ENCODE results near the gene DGKD.

- TF ChIP-seq, protein P1, sequence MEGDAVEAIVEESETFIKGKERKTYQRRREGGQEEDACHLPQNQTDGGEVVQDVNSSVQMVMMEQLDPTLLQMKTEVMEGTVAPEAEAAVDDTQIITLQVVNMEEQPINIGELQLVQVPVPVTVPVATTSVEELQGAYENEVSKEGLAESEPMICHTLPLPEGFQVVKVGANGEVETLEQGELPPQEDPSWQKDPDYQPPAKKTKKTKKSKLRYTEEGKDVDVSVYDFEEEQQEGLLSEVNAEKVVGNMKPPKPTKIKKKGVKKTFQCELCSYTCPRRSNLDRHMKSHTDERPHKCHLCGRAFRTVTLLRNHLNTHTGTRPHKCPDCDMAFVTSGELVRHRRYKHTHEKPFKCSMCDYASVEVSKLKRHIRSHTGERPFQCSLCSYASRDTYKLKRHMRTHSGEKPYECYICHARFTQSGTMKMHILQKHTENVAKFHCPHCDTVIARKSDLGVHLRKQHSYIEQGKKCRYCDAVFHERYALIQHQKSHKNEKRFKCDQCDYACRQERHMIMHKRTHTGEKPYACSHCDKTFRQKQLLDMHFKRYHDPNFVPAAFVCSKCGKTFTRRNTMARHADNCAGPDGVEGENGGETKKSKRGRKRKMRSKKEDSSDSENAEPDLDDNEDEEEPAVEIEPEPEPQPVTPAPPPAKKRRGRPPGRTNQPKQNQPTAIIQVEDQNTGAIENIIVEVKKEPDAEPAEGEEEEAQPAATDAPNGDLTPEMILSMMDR (IDR thresholded peaks at IDR 0.05), result no peak
- no peak for TF ChIP-seq POLR2A (IDR thresholded peaks at IDR 0.05)
Observed at GRCh38 chr2:233365861-233366520, 11.7 kb downstream of the DGKD start.
